GM12892 (cell line): ENCODE measurements around the gene ATXN2.

Source experiments
- POLR2A ChIP-seq: IDR thresholded peaks from 2 replicates; pipeline ENCODE4 v1.6.1; 2011; ENCODE audit warnings: low read depth, low read length, control low read depth
- POLR2AphosphoS5 ChIP-seq: IDR thresholded peaks from 2 replicates; pipeline ENCODE4 v1.6.1; 2011; ENCODE audit warnings: low read depth, low read length, control low read depth
- TAF1 ChIP-seq: IDR thresholded peaks from 2 replicates; pipeline ENCODE4 v1.6.1; 2011; ENCODE audit warnings: low read depth, mild to moderate bottlenecking, control low read depth, low read length, borderline replicate concordance

- no peak for TF ChIP-seq POLR2A
- TF ChIP-seq POLR2AphosphoS5: no peak
- TF ChIP-seq TAF1: no peak
Measured at GRCh38 chr12:111628505-111629260, 29.6 kb upstream of the ATXN2 start.
